NOMO-1 treated with DMSO at 0.1 percent for 48 hours (cell line): ENCODE measurements around the gene NGF.

Experiments
- DNase-seq: peaks from one replicate; lab custom pipeline; 2025; ENCODE audit not compliant: unreplicated experiment; lab: John Stamatoyannopoulos, UW

The NGF gene

GRCh38 chr1:115240297-115240696 lies 97.8 kb downstream of the NGF start:
- DNase-seq: no peak

GRCh38 chr1:115239426-115239825 lies 98.6 kb downstream of the NGF start:
- no peak for DNase-seq

- DNase-seq: no peak
Measured at GRCh38 chr1:115239148-115239422, 99.0 kb downstream of the NGF start.

- no peak for DNase-seq
Measured at GRCh38 chr1:115238336-115239147, 99.5 kb downstream of the NGF start.

GRCh38 chr1:115237507-115237906 lies 100.5 kb downstream of the NGF start:
- no peak for DNase-seq

GRCh38 chr1:115237023-115237422 lies 101.0 kb downstream of the NGF start:
- DNase-seq: no peak
